Panc1 (cell line): Measurements from ENCODE around the gene TP53RK. TPM values are rescaled to one million over a fixed set of nuclear protein-coding genes. Genes with fewer than 3 reads are reported as not detected.

Experiments
- ATAC-seq: fragments of 200-7000 bp; cut with Tn5 transposase; 2 replicates; pipeline ENCODE4 v1.9.1; 2020; ENCODE audit warnings: mild to moderate bottlenecking, moderate library complexity
- BruUV-seq: library from RNA; stranded (reverse); fragments of 400-500 nt; replicated peaks from 2 replicates; lab custom pipeline; 2021; lab: Mats Ljungman, UMichigan
- CTCF ChIA-PET: fragments of 300-600 bp; sonication (Branson Sonifier 250); formaldehyde crosslinking; loops from one replicate; lab custom pipeline; 2022; ENCODE audit warnings: antibody characterized with exemption; lab: Charles Lee
- POLR2A ChIA-PET: fragments of 300-600 bp; sonication (Branson Sonifier 250); formaldehyde crosslinking; loops from one replicate; lab custom pipeline; 2022; ENCODE audit warnings: antibody characterized with exemption; lab: Charles Lee
- DNase-seq: peaks from one replicate; pipeline ENCODE4 v3.0.0-alpha.2; 2010; ENCODE audit warnings: low read depth, low spot score
- H3K27ac ChIP-seq: 2 replicates; pipeline ENCODE4 v1.5.1; 2011; ENCODE audit warnings: mild to moderate bottlenecking, low read length, inconsistent platforms
- H3K27me3 ChIP-seq: fragments of 200-500 bp; sonication (Bioruptor generic); 2 replicates; pipeline ENCODE4 v1.6.0; 2014; ENCODE audit warnings: low read length, inconsistent platforms; ENCODE audit not compliant: control insufficient read depth, insufficient read depth
- H3K36me3 ChIP-seq: fragments of 200-500 bp; sonication (Bioruptor generic); 2 replicates; pipeline ENCODE4 v1.5.1; 2014; ENCODE audit warnings: inconsistent platforms, mild to moderate bottlenecking, low read length, moderate library complexity; ENCODE audit not compliant: control insufficient read depth, insufficient read depth
- H3K4me1 ChIP-seq: 2 replicates; pipeline ENCODE4 v1.5.1; 2011; ENCODE audit warnings: inconsistent platforms, mild to moderate bottlenecking, low read length, moderate library complexity; ENCODE audit not compliant: control insufficient read depth, insufficient read depth
- H3K4me3 ChIP-seq, 2 experiments: 2 replicates each; pipeline ENCODE4 v1.5.1; 2011 to 2012; ENCODE audit warnings: low read depth in 2 of 2, low read length in 2 of 2, mild to moderate bottlenecking in 2 of 2, inconsistent platforms in 1 of 2, moderate library complexity in 1 of 2
- H3K9me3 ChIP-seq: fragments of 200-500 bp; sonication (Bioruptor generic); 2 replicates; pipeline ENCODE4 v1.5.1; 2014; ENCODE audit warnings: low read depth, mild to moderate bottlenecking, inconsistent platforms, low read length, moderate library complexity; ENCODE audit not compliant: control insufficient read depth, insufficient read depth
- POLR2AphosphoS5 ChIP-seq: IDR thresholded peaks from 2 replicates; pipeline ENCODE4 v1.6.1; 2012; ENCODE audit warnings: mild to moderate bottlenecking, low read depth, low read length, moderate library complexity
- SIN3A ChIP-seq: IDR thresholded peaks from 2 replicates; pipeline ENCODE4 v1.6.1; 2012; ENCODE audit warnings: low read depth, mild to moderate bottlenecking, low read length, moderate library complexity, borderline replicate concordance; ENCODE audit not compliant: insufficient read depth
- TCF7L2 ChIP-seq: IDR thresholded peaks from 2 replicates; pipeline ENCODE4 v1.6.1; 2011; ENCODE audit warnings: mild to moderate bottlenecking, low read depth, low read length, inconsistent platforms
- in situ Hi-C: cut with HindIII; loops from 2 replicates; pipeline ENCODE4 v1.10.0; 2016; ENCODE audit warnings: low sequenced_read_pairs, low pct_unique_long_range_greater_than_20kb
- intact Hi-C: fragments of 100-400 bp; cut with micrococcal nuclease; formaldehyde crosslinking; loops from one replicate; pipeline ENCODE4 v1.10.0; 2022; ENCODE audit not compliant: unreplicated experiment
- total RNA-seq: library from RNA; stranded (reverse); gene quantifications from one replicate; pipeline ENCODE4 v1.2.1, GENCODE V29; 2021; ENCODE audit not compliant: unreplicated experiment
- TF ChIP-seq, protein P1 (sequence below), 2 experiments: IDR thresholded peaks; 2 replicates each; pipeline ENCODE4 v1.6.1; 2011 to 2012; ENCODE audit warnings: low read depth in 2 of 2, control low read depth in 1 of 2, low read length in 1 of 2, mild to moderate bottlenecking in 1 of 2, moderate library complexity in 1 of 2; ENCODE audit not compliant: insufficient read depth in 1 of 2
- TF ChIP-seq, protein P2 (sequence below): fragments of 450-650 bp; IDR thresholded peaks from 2 replicates; pipeline ENCODE4 v1.5.1; 2017; ENCODE audit warnings: mild to moderate bottlenecking

The TP53RK gene
- total RNA-seq, 1 experiment from 2014 or later, result 13.7 TPM

DNA sequence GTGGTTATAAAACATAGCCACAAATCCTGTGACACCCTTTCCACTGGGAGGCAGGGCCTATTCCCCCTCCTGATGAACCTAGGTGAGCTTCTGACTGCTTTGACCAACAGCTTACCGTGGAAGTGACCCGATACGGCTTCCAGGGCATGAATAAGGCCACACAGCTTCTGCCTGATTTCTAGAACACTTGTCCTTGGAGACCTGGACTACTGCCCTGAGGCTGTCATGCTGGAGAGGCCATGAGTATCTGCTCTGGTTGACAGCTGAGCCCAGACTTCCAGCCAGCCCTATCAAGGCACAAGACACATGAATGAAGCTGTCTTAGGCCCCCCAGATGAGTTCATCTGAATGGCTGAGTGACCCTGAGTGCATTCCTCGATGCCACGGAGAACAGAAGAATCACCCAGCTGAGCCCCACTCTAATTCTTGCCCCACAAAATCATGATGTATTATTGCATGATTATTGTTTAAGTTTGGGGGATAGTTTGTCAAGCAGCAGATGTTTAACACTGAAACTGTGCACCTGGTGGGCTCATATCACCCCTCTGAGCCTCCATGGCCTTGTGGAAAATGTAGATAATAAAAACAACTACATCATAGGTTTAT is 16.6 kb downstream of the TP53RK start:
- H3K36me3 ChIP-seq, result no peaks in the 10 kb centered on the region
- ChIA-PET POLR2A (no interaction called here), CTCF (no interaction called here)
- TF ChIP-seq TCF7L2 (no peak), SIN3A (no peak), POLR2AphosphoS5 (no peak)
- TF ChIP-seq, protein P1, sequence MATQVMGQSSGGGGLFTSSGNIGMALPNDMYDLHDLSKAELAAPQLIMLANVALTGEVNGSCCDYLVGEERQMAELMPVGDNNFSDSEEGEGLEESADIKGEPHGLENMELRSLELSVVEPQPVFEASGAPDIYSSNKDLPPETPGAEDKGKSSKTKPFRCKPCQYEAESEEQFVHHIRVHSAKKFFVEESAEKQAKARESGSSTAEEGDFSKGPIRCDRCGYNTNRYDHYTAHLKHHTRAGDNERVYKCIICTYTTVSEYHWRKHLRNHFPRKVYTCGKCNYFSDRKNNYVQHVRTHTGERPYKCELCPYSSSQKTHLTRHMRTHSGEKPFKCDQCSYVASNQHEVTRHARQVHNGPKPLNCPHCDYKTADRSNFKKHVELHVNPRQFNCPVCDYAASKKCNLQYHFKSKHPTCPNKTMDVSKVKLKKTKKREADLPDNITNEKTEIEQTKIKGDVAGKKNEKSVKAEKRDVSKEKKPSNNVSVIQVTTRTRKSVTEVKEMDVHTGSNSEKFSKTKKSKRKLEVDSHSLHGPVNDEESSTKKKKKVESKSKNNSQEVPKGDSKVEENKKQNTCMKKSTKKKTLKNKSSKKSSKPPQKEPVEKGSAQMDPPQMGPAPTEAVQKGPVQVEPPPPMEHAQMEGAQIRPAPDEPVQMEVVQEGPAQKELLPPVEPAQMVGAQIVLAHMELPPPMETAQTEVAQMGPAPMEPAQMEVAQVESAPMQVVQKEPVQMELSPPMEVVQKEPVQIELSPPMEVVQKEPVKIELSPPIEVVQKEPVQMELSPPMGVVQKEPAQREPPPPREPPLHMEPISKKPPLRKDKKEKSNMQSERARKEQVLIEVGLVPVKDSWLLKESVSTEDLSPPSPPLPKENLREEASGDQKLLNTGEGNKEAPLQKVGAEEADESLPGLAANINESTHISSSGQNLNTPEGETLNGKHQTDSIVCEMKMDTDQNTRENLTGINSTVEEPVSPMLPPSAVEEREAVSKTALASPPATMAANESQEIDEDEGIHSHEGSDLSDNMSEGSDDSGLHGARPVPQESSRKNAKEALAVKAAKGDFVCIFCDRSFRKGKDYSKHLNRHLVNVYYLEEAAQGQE (IDR thresholded peaks at IDR 0.05; ENCODE audit: insufficient read depth in 1 of 2, low read depth in 2 of 2, low read length in 1 of 2), result no peak
- TF ChIP-seq, protein P2, sequence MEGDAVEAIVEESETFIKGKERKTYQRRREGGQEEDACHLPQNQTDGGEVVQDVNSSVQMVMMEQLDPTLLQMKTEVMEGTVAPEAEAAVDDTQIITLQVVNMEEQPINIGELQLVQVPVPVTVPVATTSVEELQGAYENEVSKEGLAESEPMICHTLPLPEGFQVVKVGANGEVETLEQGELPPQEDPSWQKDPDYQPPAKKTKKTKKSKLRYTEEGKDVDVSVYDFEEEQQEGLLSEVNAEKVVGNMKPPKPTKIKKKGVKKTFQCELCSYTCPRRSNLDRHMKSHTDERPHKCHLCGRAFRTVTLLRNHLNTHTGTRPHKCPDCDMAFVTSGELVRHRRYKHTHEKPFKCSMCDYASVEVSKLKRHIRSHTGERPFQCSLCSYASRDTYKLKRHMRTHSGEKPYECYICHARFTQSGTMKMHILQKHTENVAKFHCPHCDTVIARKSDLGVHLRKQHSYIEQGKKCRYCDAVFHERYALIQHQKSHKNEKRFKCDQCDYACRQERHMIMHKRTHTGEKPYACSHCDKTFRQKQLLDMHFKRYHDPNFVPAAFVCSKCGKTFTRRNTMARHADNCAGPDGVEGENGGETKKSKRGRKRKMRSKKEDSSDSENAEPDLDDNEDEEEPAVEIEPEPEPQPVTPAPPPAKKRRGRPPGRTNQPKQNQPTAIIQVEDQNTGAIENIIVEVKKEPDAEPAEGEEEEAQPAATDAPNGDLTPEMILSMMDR, result no peak
- no peaks in the 10 kb centered on the region for H3K27me3 ChIP-seq
- no peak overlapping the region for H3K27ac ChIP-seq
- ATAC-seq (no peak), DNase-seq (no peak)
- no peaks in the 10 kb centered on the region for H3K4me1 ChIP-seq
- no TSS peak for BruUV-seq
- intact Hi-C loops (no loop called here), in situ Hi-C loops (no loop called here)
- H3K9me3 ChIP-seq, result peaks cover 3% of the 10 kb centered on the region; the same call in 1 of the 2 replicates
- no peak overlapping the region for H3K4me3 ChIP-seq

DNA sequence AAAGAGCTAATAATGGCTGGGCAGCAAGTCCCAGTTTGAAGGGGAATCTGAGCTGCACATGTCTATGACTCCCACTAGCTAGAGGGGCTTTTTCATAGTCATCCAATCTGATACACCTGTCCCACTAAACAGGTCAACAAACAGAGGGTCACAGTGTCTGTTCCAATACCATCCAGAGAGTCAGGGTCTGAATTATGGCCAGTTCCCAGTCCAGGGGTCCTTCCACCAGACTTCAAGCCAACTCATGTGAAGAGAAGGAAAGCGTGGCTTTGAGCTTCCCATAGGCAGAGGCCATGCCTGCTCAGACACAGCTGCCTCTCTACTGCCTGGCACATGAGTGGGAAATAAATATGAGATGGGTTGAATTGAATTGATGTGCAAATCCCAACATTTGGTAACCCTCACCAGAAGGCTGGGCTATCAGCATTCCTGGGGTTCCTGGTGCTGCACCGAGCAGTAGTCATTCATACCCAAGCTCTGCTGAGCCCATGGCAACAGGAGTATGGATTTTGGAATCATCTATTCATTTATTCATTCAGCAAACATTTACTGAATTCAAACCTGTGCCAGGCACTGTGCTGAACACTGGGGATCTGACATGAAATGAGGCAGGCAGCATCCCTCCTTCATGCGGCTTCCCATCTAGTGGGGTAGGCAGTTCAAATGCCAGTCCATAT is 17.2 kb downstream of the TP53RK start:
- ATAC-seq (no peak), DNase-seq (no peak)
- H3K36me3 ChIP-seq, result no peaks in the 10 kb centered on the region
- in situ Hi-C loops, result no loop called here
- ChIA-PET CTCF (no interaction called here), POLR2A (no interaction called here)
- H3K4me3 ChIP-seq, result no peak overlapping the region
- BruUV-seq, result no TSS peak
- no peak overlapping the region for H3K27ac ChIP-seq
- TF ChIP-seq POLR2AphosphoS5, result no peak
- TF ChIP-seq SIN3A, result no peak
- TF ChIP-seq, protein P2, result no peak
- TF ChIP-seq TCF7L2, result no peak
- TF ChIP-seq, protein P1 (IDR thresholded peaks at IDR 0.05; ENCODE audit: insufficient read depth in 1 of 2, low read depth in 2 of 2, low read length in 1 of 2), result no peak
- H3K9me3 ChIP-seq, result peaks cover 3% of the 10 kb centered on the region; the same call in 1 of the 2 replicates
- no peaks in the 10 kb centered on the region for H3K4me1 ChIP-seq
- no peaks in the 10 kb centered on the region for H3K27me3 ChIP-seq
- intact Hi-C loops, result no loop called here
